Neural crest cell (in vitro differentiated cells): ENCODE data around the gene PACRG. TPM values are rescaled to one million over a fixed set of nuclear protein-coding genes. Genes with fewer than 3 reads are reported as not detected.

Experiments
- DNase-seq: peaks from one replicate; pipeline ENCODE4 v3.0.0; 2021; ENCODE audit warnings: low read depth, mixed read lengths, low spot score
- H3K27ac Mint-ChIP-seq: one replicate; pipeline ENCODE4 v1.8.0; 2021; ENCODE audit warnings: mild to moderate bottlenecking, mixed read lengths; ENCODE audit not compliant: unreplicated experiment
- H3K27me3 Mint-ChIP-seq: 2 replicates; pipeline ENCODE4 v1.8.0; 2021; ENCODE audit warnings: low read depth, mild to moderate bottlenecking, mixed read lengths
- H3K36me3 Mint-ChIP-seq: 2 replicates; pipeline ENCODE4 v1.8.0; 2021; ENCODE audit warnings: low read depth, mild to moderate bottlenecking, mixed read lengths
- H3K4me1 Mint-ChIP-seq: 2 replicates; pipeline ENCODE4 v1.8.0; 2021; ENCODE audit warnings: mixed read lengths
- H3K4me3 Mint-ChIP-seq: one replicate; pipeline ENCODE4 v1.8.0; 2021; ENCODE audit warnings: mild to moderate bottlenecking, mixed read lengths
- H3K9me3 Mint-ChIP-seq: 2 replicates; pipeline ENCODE4 v1.8.0; 2021; ENCODE audit warnings: mixed read lengths
- CTCF ChIP-seq: fragments of 200-600 bp; sonication (generic); conservative IDR thresholded peaks from 2 replicates; pipeline ENCODE4 v1.5.0; 2021; ENCODE audit warnings: antibody characterized with exemption, mild to moderate bottlenecking
- total RNA-seq: library from RNA; stranded (reverse); gene quantifications from 2 replicates; pipeline ENCODE4 v1.2.1, GENCODE V29; 2021

Gene PACRG
- total RNA-seq, 1 donor from 2014 or later: 1.8 TPM

- Mint-ChIP-seq H3K9me3 (peaks cover 4% of the 10 kb centered on the region), H3K27ac (no peak overlapping the region), H3K4me3 (no peak overlapping the region), H3K27me3 (no peaks in the 10 kb centered on the region), H3K36me3 (no peaks in the 10 kb centered on the region), H3K4me1 (peaks cover 11% of the 10 kb centered on the region)
- DNase-seq: no peak
- TF ChIP-seq CTCF: no peak
Observed at GRCh38 chr6:162710419-162710818, 17.4 kb upstream of the PACRG start.

- H3K36me3 Mint-ChIP-seq: no peaks in the 10 kb centered on the region
- H3K27ac Mint-ChIP-seq: no peak overlapping the region
- H3K4me1 Mint-ChIP-seq: peaks cover 11% of the 10 kb centered on the region
- H3K9me3 Mint-ChIP-seq: peaks cover 4% of the 10 kb centered on the region
- no peak overlapping the region for H3K4me3 Mint-ChIP-seq
- no peaks in the 10 kb centered on the region for H3K27me3 Mint-ChIP-seq
- no peak for TF ChIP-seq CTCF
- no peak for DNase-seq
Observed at GRCh38 chr6:162710936-162711335, 16.8 kb upstream of the PACRG start.

GRCh38 chr6:162711376-162711775 lies 16.4 kb upstream of the PACRG start:
- no peaks in the 10 kb centered on the region for H3K36me3 Mint-ChIP-seq

GRCh38 chr6:162712694-162713093 lies 15.1 kb upstream of the PACRG start:
- peaks cover 7% of the 10 kb centered on the region for H3K9me3 Mint-ChIP-seq
- no peaks in the 10 kb centered on the region for H3K27me3 Mint-ChIP-seq
- H3K4me1 Mint-ChIP-seq: peaks cover 11% of the 10 kb centered on the region
- H3K4me3 Mint-ChIP-seq: no peak overlapping the region
- peaks cover 2% of the 10 kb centered on the region for H3K36me3 Mint-ChIP-seq
- H3K27ac Mint-ChIP-seq: no peak overlapping the region
- no peak for DNase-seq
- TF ChIP-seq CTCF: no peak

More at GRCh38 chr6:162711376-162711775, 16.4 kb upstream of the PACRG start:
- Mint-ChIP-seq H3K4me1 (peaks cover 11% of the 10 kb centered on the region), H3K27me3 (no peaks in the 10 kb centered on the region), H3K27ac (no peak overlapping the region), H3K9me3 (peaks cover 4% of the 10 kb centered on the region), H3K4me3 (no peak overlapping the region)
- no peak for DNase-seq
- TF ChIP-seq CTCF: no peak

- DNase-seq: no peak
- no peak for TF ChIP-seq CTCF
- Mint-ChIP-seq H3K4me3 (no peak overlapping the region), H3K27ac (peak overlapping the region; percentile 8), H3K9me3 (peaks cover 7% of the 10 kb centered on the region), H3K4me1 (peaks cover 11% of the 10 kb centered on the region), H3K36me3 (peaks cover 2% of the 10 kb centered on the region), H3K27me3 (no peaks in the 10 kb centered on the region)
Observed at GRCh38 chr6:162713974-162714780, 13.6 kb upstream of the PACRG start.
